Stimulated activated CD4-positive, alpha-beta T cell treated with anti-CD3 and anti-CD28 coated beads, Interleukin-4, amount 100 ng/mL, for 4 hours (primary cell): ENCODE measurements around the gene ADAMTS17.

ENCODE experiments used
- DNase-seq, 2 experiments: peaks; one replicate each; pipeline ENCODE4 v3.0.0-alpha.2; 2020

Gene ADAMTS17

GRCh38 chr15:100002787-100003536, 338.8 kb downstream of the ADAMTS17 start:
- DNase-seq: no peak

DNA sequence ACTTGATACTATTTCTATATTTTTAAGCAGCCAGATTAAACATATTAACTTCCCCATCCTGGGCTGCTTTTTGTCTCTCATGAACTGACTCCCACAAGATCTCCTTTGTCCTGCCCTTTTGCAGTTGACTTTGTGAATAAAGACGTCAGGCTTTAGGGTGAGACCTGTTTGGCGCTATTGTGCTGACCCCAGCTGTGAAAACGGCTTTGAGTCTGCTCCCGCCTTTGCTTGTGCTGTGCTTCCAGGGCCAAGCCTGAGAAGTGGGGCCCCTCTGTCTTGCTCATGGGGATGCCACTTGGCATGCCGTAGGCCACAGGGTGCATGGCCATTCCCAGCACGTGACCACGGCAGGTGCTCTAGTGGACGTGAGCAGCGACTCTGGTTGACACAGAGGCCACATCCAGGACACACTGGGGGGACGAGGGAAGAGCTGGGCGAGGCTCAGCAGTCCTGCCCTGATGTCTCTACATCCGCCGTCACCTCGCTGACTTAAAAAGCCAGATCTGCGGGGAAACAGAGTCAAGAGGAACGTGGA, 339.6 kb downstream of the ADAMTS17 start:
- DNase-seq: no peak

- DNase-seq: no peak
Measured at GRCh38 chr15:100001405-100001804, 340.4 kb downstream of the ADAMTS17 start.

DNA sequence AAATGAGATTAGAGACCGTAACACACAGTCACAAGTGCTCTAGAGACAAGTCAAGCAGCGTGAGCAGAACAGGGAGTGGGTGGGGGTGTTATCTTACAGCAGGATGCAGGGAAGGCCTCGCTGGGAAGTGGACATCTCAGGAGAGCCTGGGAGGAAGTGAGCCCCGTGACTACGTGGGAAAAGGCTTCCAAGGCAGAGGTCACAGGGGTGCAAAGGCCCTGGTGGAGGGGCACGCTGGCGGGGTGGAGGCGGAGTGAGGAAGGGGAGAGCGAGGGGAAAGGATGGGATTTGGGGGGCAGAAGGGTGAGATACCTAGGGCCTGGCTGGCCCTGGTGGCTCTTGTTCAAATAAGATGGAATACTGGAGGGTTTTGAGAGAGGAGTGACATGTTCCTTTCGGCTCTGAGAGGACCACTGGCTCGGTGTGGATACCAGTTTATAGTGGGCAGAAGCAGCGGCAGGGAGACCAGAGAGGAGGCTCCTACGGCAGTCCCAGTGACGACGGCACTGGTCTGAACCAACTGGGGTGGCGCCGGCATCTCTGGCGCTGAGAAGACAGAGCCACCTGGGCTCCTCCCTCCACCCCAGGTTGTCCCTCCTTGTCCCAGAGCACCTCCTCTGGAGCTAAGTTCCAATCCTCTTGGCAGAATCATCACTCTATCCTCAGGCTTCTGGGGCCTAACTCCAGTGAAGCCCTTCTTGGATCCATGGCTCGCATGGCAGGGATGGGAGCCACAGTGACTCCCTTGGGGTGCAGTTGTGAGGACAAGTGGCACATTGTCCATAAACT, 342.3 kb downstream of the ADAMTS17 start:
- no peak for DNase-seq

GRCh38 chr15:99998661-99999101, 343.1 kb downstream of the ADAMTS17 start:
- no peak for DNase-seq

GRCh38 chr15:99997112-99997651, 344.6 kb downstream of the ADAMTS17 start:
- no peak for DNase-seq

DNA sequence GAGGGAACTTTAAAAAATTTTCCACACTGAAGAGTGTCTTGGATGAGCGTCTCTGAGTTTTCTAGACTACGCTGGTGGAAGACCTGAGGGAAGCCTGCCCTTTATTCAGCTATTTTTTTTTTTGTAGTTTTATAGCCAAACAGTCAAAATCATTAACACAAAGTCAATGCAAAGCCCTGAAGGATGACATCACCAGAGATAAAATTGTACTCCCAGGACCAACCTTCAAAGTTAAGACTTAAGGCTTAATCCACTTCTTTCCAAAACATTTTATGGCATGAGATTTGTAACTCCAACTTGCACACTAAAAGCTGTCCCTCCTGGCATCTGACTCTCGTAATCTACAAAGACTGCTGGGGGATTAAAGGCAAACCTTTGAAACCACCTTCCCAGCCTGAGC, 345.1 kb downstream of the ADAMTS17 start:
- no peak for DNase-seq

GRCh38 chr15:99995543-99995942, 346.2 kb downstream of the ADAMTS17 start:
- DNase-seq: no peak

GRCh38 chr15:99994849-99995248, 346.9 kb downstream of the ADAMTS17 start:
- DNase-seq: no peak

GRCh38 chr15:99993681-99994131, 348.1 kb downstream of the ADAMTS17 start:
- no peak for DNase-seq

- DNase-seq: no peak
Measured at GRCh38 chr15:99993262-99993661, 348.5 kb downstream of the ADAMTS17 start.

DNA sequence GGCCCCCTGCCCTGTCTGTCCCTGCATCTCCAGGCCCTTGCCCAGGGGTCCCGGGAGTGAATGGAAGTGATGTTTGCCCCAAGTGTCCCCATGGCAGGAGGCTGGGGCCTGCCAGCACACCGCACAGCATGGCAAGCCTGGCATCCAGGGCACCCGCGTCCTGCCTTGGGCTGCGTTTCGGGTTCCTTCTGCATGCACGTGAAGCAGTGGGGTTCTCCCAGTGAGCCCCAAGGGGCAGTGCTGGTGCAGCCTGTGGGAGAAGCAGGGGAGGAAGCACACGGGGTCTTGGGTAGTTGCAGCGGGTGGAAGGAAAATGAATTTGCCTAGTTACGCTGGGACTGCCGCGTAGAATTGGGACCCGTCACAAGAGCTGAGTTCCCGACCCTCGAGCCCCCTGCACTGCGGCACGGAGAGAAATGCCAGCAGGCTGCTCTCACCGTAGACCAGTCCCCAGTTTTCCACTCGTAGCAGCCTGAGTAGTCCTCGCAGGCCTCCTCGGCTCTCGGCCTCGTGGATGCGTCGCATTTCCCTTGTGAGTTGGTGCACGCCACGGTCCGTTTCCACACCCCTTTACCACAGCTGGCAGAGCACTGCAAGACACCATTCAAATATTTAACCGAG, 349.1 kb downstream of the ADAMTS17 start:
- DNase-seq: no peak

DNA sequence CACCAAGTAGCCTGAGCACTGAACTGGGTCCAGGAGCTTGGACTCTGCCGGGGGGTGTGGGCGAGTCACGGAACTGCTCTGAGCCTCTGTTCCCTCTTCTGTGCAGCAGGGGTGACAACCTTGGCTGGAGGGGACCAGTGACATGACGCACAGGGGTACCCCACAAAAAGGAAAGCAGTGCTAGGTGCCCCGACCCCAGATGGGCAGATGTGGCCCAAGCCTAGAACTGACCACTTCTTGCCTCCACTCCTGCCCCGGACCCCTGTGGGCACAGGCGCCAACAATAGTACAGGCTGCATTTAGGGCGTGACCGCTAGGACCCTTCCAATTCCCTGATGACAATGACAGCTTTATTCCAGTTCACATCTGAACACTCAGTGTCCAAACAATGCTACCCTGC, 352.7 kb downstream of the ADAMTS17 start:
- no peak for DNase-seq

DNA sequence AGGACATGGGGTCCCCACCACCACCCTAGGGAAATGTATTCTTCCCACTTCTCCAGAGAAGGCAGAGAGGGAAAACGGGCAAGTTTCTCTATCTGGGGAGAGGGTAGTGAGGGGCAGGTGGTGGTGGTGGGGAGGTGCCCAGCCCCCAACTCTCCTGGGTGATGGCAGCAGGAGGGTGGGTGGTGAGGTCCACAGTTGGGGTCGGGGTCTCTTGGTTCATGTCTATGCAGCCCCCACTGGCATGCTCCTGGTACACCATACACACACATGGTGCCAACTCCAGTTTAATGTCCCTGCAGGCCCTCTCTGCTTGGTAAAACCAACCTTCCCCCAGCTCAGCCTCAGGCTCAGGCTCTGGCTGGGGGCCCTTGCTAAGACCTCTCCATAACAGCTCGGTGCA, 354.1 kb downstream of the ADAMTS17 start:
- DNase-seq: no peak

DNA sequence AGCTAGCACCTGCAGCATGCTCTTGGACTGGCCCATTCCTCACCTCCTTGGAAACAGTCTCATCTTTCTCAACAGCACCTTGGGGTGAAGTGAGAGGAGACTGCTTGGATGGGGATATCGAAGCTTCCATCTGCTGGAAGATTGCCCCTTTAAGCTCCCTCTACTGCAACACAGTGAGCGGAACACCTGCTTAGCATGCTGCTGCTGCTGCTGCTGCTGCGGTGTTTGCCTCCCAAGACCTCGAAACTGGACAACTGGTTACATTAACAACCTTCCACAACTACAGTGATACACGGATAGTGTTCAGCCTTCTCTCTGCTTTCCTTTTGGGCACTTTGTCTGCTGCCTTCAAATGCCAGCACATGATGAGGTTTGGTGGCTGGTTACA, 354.7 kb downstream of the ADAMTS17 start:
- DNase-seq: no peak

DNA sequence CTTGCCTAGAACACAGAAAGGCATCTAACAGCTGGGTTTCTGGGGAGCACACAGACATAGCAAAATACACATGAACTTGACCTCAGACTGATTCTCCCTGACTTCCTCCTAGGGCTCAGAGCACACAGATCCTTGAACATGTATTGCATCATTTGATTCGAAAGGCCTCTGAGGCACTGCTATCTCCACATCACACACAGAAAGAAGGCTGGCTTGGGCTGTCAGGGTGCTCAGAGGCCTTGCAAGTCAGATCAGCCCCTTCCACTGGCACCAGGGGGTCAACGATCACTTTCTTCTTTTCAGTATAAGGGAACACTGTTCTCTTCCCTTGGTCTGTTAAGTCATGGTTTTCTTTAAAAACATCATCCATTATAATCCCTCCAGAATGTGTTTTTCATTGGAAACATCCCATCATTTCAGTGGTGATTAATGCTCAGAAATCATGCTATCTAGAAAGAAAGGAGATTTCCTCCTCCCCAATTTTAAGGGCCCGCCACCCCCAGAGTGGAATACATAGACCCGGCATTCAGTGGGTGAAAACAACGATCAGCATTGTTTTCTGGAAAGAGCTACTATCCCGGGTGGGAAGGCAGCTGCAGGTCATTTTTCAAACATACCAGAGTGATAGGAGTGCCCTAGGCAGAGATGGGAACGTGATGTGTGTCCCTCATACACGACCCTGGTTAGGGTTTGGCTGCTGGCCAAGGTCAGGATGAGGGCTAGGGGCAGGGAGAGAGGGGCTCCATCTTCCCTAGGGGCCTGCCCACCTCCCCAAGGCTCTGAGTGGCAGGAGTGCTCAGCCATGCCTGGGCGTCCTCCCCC, 355.3 kb downstream of the ADAMTS17 start:
- no peak for DNase-seq

DNA sequence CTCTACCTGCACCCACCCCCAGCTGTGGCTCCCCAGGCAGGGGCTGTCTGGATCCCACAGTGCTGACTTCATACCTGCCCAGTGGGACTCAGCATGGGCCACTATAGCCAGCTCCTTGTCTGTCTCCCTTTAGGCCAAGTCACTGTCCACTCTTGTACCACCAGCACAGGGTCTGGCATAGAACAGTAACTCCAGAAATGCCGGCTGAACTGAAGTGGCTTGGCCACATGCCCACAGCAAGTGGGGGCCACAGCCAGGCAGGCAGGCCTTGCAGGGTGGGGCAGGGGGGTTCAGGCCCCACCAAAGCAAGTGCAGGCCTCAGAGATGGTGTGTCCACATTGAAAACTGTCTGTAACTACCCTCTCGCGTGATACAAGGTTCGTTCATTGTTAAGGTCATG, 355.9 kb downstream of the ADAMTS17 start:
- DNase-seq: no peak

DNA sequence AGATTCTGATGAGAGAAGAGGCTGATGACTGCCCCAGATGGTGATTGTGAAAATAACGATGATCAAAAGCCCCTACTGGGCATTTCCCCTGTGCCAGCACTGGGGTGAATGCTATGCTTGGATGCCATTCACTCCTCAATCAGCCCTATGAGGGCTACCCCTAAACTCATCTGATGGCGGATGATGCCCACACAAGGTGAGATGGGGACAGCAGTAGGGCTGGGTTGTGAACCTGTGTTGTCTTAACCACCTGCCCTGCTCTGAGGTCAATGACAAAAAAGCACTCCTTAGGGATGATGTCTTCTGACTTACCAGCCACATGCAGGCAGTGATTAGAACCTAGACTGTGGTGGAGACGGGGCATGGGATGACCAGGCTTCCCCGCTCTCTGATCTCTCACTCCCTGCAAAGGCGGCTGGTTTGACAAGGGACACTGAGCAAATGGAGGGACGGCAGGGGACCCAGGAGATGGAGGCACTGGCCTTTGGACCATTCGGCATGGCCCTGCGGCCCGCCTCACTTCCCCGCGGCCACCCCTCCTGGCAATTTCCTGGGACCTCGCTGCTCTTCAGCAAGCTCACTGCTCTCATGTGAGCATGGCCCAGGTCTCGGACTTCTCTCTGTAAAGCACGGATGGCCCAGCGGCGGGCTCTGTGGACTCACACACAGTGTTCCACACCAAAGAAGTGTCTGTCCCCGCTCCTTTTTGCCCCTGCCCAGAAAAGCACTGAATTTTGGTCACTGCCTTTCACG, 357.1 kb downstream of the ADAMTS17 start:
- DNase-seq: no peak

DNA sequence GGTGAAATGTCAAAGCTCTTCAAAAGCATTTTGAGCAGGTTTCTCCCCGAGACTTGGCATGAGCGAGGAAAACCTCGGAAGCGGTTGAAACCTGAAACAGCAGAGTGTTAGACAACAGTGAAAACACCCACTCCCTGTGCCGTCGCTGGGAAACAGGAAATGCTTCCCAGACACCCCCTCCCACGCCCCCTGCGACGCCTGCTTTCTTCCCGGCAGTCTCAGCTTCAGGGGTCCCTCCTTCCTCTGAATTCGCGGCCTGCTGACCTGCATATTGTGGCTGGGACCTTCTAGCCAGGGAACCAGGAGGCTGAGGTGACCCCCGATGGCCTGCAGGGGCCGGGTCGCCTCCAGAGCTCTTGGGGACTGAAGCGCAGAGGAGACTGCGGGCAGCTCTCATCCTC, 357.9 kb downstream of the ADAMTS17 start:
- no peak for DNase-seq

DNA sequence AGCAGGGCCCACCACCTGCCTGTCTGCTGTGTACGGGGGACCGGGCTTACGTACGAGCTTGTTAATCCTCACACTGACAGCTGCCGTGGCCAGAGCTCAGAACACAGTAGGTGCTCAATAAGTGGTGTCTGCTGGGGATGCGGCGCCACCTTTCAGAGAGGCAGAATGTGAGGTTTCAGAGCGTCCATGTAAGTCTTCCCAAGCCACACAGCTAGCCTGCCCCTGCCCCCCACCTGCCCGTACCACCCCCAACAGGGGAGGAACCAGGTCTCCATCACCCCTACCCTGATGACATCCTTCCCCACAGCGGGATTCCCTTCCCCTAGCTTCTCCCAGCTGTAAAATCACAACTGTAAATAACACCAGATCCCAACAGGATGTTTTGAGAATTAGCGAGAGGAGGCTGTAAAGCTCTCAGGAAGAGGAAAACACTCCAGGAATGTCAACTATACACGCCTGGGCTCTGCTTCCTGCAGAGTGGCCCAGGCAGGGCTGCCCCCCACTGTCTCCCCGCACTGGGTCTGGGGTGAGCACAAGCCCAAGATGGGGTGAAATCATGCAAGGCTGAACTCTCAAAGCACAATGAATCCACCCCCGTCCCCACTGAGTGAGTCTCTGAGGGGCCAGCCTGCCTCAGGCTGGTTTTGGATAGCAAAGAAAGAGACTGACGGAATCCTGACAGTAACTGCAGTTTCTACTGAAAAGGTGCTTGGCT, 358.4 kb downstream of the ADAMTS17 start:
- DNase-seq: no peak

DNA sequence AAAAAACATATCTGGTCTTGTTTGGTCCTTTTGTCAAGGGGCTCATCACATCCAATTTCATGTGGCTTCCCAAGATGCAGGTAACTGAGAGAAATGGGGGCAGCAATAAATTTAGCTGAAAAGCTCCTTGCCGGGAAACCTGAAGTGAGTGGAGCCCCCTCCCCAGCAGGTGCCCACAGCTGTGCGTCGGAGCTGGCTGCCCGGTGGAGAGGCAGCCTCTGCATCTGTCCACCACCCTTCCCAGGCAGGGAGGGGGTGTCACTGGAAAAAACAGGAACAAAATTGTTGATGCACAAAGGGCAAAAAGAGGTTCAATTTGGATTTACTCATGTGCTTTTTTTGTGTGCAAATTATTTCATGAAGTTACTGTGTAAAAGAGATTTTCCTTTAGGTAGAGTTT, 359.1 kb downstream of the ADAMTS17 start:
- DNase-seq: no peak
